ENCODE data around the gene CCDC18. TPM values are rescaled to one million over a fixed set of nuclear protein-coding genes. Genes with fewer than 3 reads are reported as not detected.
"Not testable (repeated sequence)": the region's sequence is repeated elsewhere in the genome, so short reads cannot be mapped to it uniquely, and the experiment has no call there.

Gene CCDC18
- total and polyA plus RNA-seq, 8 donors = 4.1 to 17.2 (median 11.6) TPM

- no peak for TF ChIP-seq CTCF (IDR thresholded peaks at IDR 0.05)
- intact Hi-C loops (cut with DNase I) = no loop called here
- DNase-seq = no peak
- ATAC-seq = no peak
- H3K4me3 ChIP-seq = no peak overlapping the region
- no peaks in the 10 kb centered on the region for H3K27me3 ChIP-seq
- no peaks in the 10 kb centered on the region for H3K4me1 ChIP-seq
- peaks cover 0 to 20% of the 10 kb centered on the region in 2 donors for H3K36me3 ChIP-seq
- no peaks in the 10 kb centered on the region for H3K9me3 ChIP-seq
- no peak overlapping the region for H3K27ac ChIP-seq
These were observed 34.8 kb downstream of the CCDC18 start for GRCh38 chr1:93215322-93215721.

- H3K4me3 ChIP-seq = no peak overlapping the region
- H3K4me1 ChIP-seq = no peaks in the 10 kb centered on the region
- no peak overlapping the region for H3K27ac ChIP-seq
- TF ChIP-seq CTCF (IDR thresholded peaks at IDR 0.05) = no peak
- DNase-seq (no peak), ATAC-seq (no peak)
- intact Hi-C loops (cut with DNase I) = no loop called here
- peaks cover 0 to 28% of the 10 kb centered on the region in 2 donors for H3K36me3 ChIP-seq
- no peaks in the 10 kb centered on the region for H3K27me3 ChIP-seq
- no peaks in the 10 kb centered on the region for H3K9me3 ChIP-seq
These were observed 38.9 kb downstream of the CCDC18 start for GRCh38 chr1:93219443-93219842.

- ATAC-seq; intact Hi-C loops (cut with DNase I); H3K4me3 ChIP-seq; H3K9me3 ChIP-seq; H3K27me3 ChIP-seq; H3K4me1 ChIP-seq; DNase-seq; H3K27ac ChIP-seq: not testable (repeated sequence)
- H3K36me3 ChIP-seq = peaks cover 0 to 33% of the 10 kb centered on the region in 2 donors
These were observed 40.2 kb downstream of the CCDC18 start for GRCh38 chr1:93220716-93221115.

- no peak overlapping the region for H3K4me3 ChIP-seq
- intact Hi-C loops (cut with DNase I) = no loop called here
- peaks cover 0 to 33% of the 10 kb centered on the region in 2 donors for H3K36me3 ChIP-seq
- TF ChIP-seq CTCF (IDR thresholded peaks at IDR 0.05) = no peak
- H3K4me1 ChIP-seq = no peaks in the 10 kb centered on the region
- no peak overlapping the region for H3K27ac ChIP-seq
- DNase-seq (no peak), ATAC-seq (no peak)
- H3K9me3 ChIP-seq = no peaks in the 10 kb centered on the region
- no peaks in the 10 kb centered on the region for H3K27me3 ChIP-seq
These were observed 41.4 kb downstream of the CCDC18 start for GRCh38 chr1:93221913-93222312.

GRCh38 chr1:93223023-93223675 lies 42.6 kb downstream of the CCDC18 start:
- intact Hi-C loops (cut with DNase I) = no loop called here
- DNase-seq (no peak), ATAC-seq (no peak)
- H3K9me3 ChIP-seq = no peaks in the 10 kb centered on the region
- TF ChIP-seq CTCF (IDR thresholded peaks at IDR 0.05) = no peak
- H3K27me3 ChIP-seq = no peaks in the 10 kb centered on the region
- no peak overlapping the region for H3K27ac ChIP-seq
- H3K4me3 ChIP-seq = no peak overlapping the region
- no peaks in the 10 kb centered on the region for H3K4me1 ChIP-seq
- peaks cover 0 to 22% of the 10 kb centered on the region in 2 donors for H3K36me3 ChIP-seq

GRCh38 chr1:93235261-93235660 lies 54.7 kb downstream of the CCDC18 start:
- H3K4me1 ChIP-seq = no peaks in the 10 kb centered on the region
- H3K27me3 ChIP-seq = no peaks in the 10 kb centered on the region
- H3K36me3 ChIP-seq = no peaks in the 10 kb centered on the region
- intact Hi-C loops (cut with DNase I) = no loop called here
- TF ChIP-seq CTCF (IDR thresholded peaks at IDR 0.05) = no peak
- no peak overlapping the region for H3K4me3 ChIP-seq
- DNase-seq (no peak), ATAC-seq (no peak)
- no peaks in the 10 kb centered on the region for H3K9me3 ChIP-seq
- H3K27ac ChIP-seq = no peak overlapping the region
